Neuronal stem cell (in vitro differentiated cells): ENCODE data around the gene APOBEC3A.
A peak's percentile ranks its signal among the peaks of the same experiment; 100 is the strongest.

Experiments
- DNase-seq: peaks from one replicate; pipeline ENCODE4 v3.0.0-alpha.2; 2013; ENCODE audit warnings: low spot score
- H2AFZ ChIP-seq: one replicate; pipeline ENCODE4 v1.6.1; 2013; ENCODE audit warnings: mild to moderate bottlenecking, low read length, inconsistent platforms
- H2AK5ac ChIP-seq: 2 replicates; pipeline ENCODE4 v1.6.1; 2013; ENCODE audit warnings: low read depth, mild to moderate bottlenecking, inconsistent platforms, low read length, moderate library complexity, mixed read lengths
- H2BK120ac ChIP-seq: 2 replicates; pipeline ENCODE4 v1.6.1; 2013; ENCODE audit warnings: low read depth, mild to moderate bottlenecking, inconsistent platforms, low read length, moderate library complexity, mixed read lengths
- H2BK12ac ChIP-seq: one replicate; pipeline ENCODE4 v1.6.1; 2013; ENCODE audit warnings: low read length, inconsistent platforms
- H2BK15ac ChIP-seq: 2 replicates; pipeline ENCODE4 v1.6.1; 2013; ENCODE audit warnings: mild to moderate bottlenecking, low read length, inconsistent platforms, mixed read lengths
- H2BK5ac ChIP-seq: one replicate; pipeline ENCODE4 v1.6.1; 2013; ENCODE audit warnings: inconsistent platforms, mild to moderate bottlenecking, low read length, moderate library complexity
- H3K14ac ChIP-seq: one replicate; pipeline ENCODE4 v1.6.1; 2013; ENCODE audit warnings: low read length, inconsistent platforms
- H3K18ac ChIP-seq: 2 replicates; pipeline ENCODE4 v1.6.1; 2013; ENCODE audit warnings: low read length, inconsistent platforms
- H3K23ac ChIP-seq: 2 replicates; pipeline ENCODE4 v1.6.1; 2013; ENCODE audit warnings: low read depth, mild to moderate bottlenecking, mixed read lengths, low read length, inconsistent platforms; ENCODE audit not compliant: poor library complexity
- H3K27ac ChIP-seq: replicated peaks from 3 replicates; pipeline ENCODE4 v1.5.1; 2013; ENCODE audit warnings: low read length, inconsistent platforms
- H3K27me3 ChIP-seq, 3 experiments: 2 replicates each; pipeline ENCODE4 v1.6.1; 2013; ENCODE audit warnings: low read length in 3 of 3, mild to moderate bottlenecking in 2 of 3, inconsistent platforms in 1 of 3, low read depth in 1 of 3, mixed read lengths in 1 of 3, moderate library complexity in 1 of 3; ENCODE audit not compliant: control insufficient read depth in 3 of 3, insufficient read depth in 3 of 3
- H3K36me3 ChIP-seq, 2 donors: replicated peaks in 1 of 2; 2 replicates each; pipeline ENCODE4 v1.6.1; 2013; ENCODE audit warnings: low read length in 2 of 2; ENCODE audit not compliant: control insufficient read depth in 2 of 2, insufficient read depth in 2 of 2
- H3K4ac ChIP-seq: 2 replicates; pipeline ENCODE4 v1.6.1; 2013; ENCODE audit warnings: inconsistent platforms, mild to moderate bottlenecking, low read length, moderate library complexity
- H3K4me1 ChIP-seq, 2 donors: 1 replicate in 1 of 2; 2 replicates in 1 of 2; pipeline ENCODE4 v1.6.1; 2013; ENCODE audit warnings: low read length in 2 of 2, low read depth in 1 of 2; ENCODE audit not compliant: control insufficient read depth in 2 of 2, insufficient read depth in 1 of 2
- H3K4me2 ChIP-seq: one replicate; pipeline ENCODE4 v1.6.1; 2013; ENCODE audit warnings: mild to moderate bottlenecking, low read length, inconsistent platforms; ENCODE audit not compliant: insufficient read depth, poor library complexity, severe bottlenecking
- H3K4me3 ChIP-seq, 2 donors: 2 replicates each; pipeline ENCODE4 v1.5.1; 2013; ENCODE audit warnings: low read length in 2 of 2, mild to moderate bottlenecking in 2 of 2, inconsistent platforms in 1 of 2, moderate library complexity in 1 of 2
- H3K79me1 ChIP-seq: one replicate; pipeline ENCODE4 v1.6.1; 2013; ENCODE audit warnings: low read depth, mild to moderate bottlenecking, inconsistent platforms, low read length, moderate library complexity
- H3K9ac ChIP-seq: one replicate; pipeline ENCODE4 v1.6.1; 2013; ENCODE audit warnings: mild to moderate bottlenecking, low read depth, low read length, inconsistent platforms; ENCODE audit not compliant: poor library complexity
- H3K9me3 ChIP-seq, 2 donors: replicated peaks in 1 of 2; 2 replicates each; pipeline versions ENCODE3 to v1.6.1; 2013; ENCODE audit warnings: low read length in 2 of 2, mild to moderate bottlenecking in 2 of 2, inconsistent platforms in 1 of 2, low read depth in 1 of 2, mixed read lengths in 1 of 2, moderate library complexity in 1 of 2; ENCODE audit not compliant: control insufficient read depth in 2 of 2, insufficient read depth in 1 of 2
- H4K8ac ChIP-seq: one replicate; pipeline ENCODE4 v1.6.1; 2013; ENCODE audit warnings: low read depth, mild to moderate bottlenecking, inconsistent platforms, low read length, moderate library complexity
- H4K91ac ChIP-seq: one replicate; pipeline ENCODE4 v1.6.1; 2013; ENCODE audit warnings: low read length, low read depth, mild to moderate bottlenecking, inconsistent platforms; ENCODE audit not compliant: poor library complexity
- WGBS, 2 donors: extraction: QIAGEN DNeasy Blood & Tissue Kit; methylation state at CpG; one replicate each; pipeline ENCODE4 v1.1.7; 2013; ENCODE audit warnings: missing lambda C conversion rate in 2 of 2, mixed read lengths in 1 of 2; ENCODE audit not compliant: insufficient read length in 2 of 2, insufficient replicate concordance in 1 of 2; ENCODE audit errors: extremely low coverage in 2 of 2; 5-methylcytosine and 5-hydroxymethylcytosine counted together

Gene APOBEC3A

GRCh38 chr22:38921120-38921519, 36.3 kb upstream of the APOBEC3A start:
- no peaks in the 10 kb centered on the region for H3K36me3 ChIP-seq
- no peaks in the 10 kb centered on the region for H3K79me1 ChIP-seq
- H3K14ac ChIP-seq: no peak overlapping the region
- H3K27me3 ChIP-seq: peaks cover 0 to 51% (median 0%) of the 10 kb centered on the region in 3 experiments
- no peak overlapping the region for H2BK12ac ChIP-seq
- no peak overlapping the region for H2BK5ac ChIP-seq
- H3K9ac ChIP-seq: no peak overlapping the region
- H3K4me3 ChIP-seq: no peak overlapping the region
- no peak overlapping the region for H4K8ac ChIP-seq
- H3K27ac ChIP-seq: no peak overlapping the region
- H3K4ac ChIP-seq: no peak overlapping the region
- no peak for DNase-seq
- H2AK5ac ChIP-seq: no peak overlapping the region
- no peak overlapping the region for H2AFZ ChIP-seq
- WGBS, 2 donors: no CpG with 5 or more reads among the region's 6 CpGs
- H3K18ac ChIP-seq: no peak overlapping the region
- no peak overlapping the region for H2BK15ac ChIP-seq
- peaks cover 0 to 2% of the 10 kb centered on the region in 2 donors for H3K4me1 ChIP-seq
- H3K4me2 ChIP-seq: no peak overlapping the region
- H3K9me3 ChIP-seq: no peaks in the 10 kb centered on the region
- H2BK120ac ChIP-seq: no peak overlapping the region
- no peak overlapping the region for H3K23ac ChIP-seq
- no peak overlapping the region for H4K91ac ChIP-seq

GRCh38 chr22:38921806-38922205, 35.6 kb upstream of the APOBEC3A start:
- Histone ChIP-seq H3K79me1 (no peaks in the 10 kb centered on the region), H3K23ac (no peak overlapping the region), H4K8ac (no peak overlapping the region), H3K4me3 (no peak overlapping the region), H3K4ac (no peak overlapping the region), H3K4me2 (no peak overlapping the region), H2BK12ac (no peak overlapping the region), H3K36me3 (no peaks in the 10 kb centered on the region), H2BK120ac (no peak overlapping the region), H4K91ac (no peak overlapping the region), H3K9ac (no peak overlapping the region), H3K4me1 (peaks cover 0 to 2% of the 10 kb centered on the region in 2 donors), H2AFZ (no peak overlapping the region), H3K18ac (no peak overlapping the region), H2BK15ac (no peak overlapping the region), H2AK5ac (no peak overlapping the region), H3K27ac (no peak overlapping the region), H3K14ac (no peak overlapping the region), H3K27me3 (peaks cover 0 to 48% (median 0%) of the 10 kb centered on the region in 3 experiments), H3K9me3 (no peaks in the 10 kb centered on the region), H2BK5ac (no peak overlapping the region)
- no CpG with 5 or more reads among the region's 4 CpGs for WGBS, 2 donors
- no peak for DNase-seq

GRCh38 chr22:38923463-38924346, 33.7 kb upstream of the APOBEC3A start:
- no peak for DNase-seq

GRCh38 chr22:38924347-38924952, 33.0 kb upstream of the APOBEC3A start:
- Histone ChIP-seq H2BK15ac (no peak overlapping the region), H4K91ac (no peak overlapping the region), H3K27me3 (peaks cover 0 to 55% (median 0%) of the 10 kb centered on the region in 3 experiments), H3K79me1 (no peaks in the 10 kb centered on the region), H2BK12ac (no peak overlapping the region), H4K8ac (no peak overlapping the region), H3K4me2 (no peak overlapping the region), H3K18ac (no peak overlapping the region), H3K9ac (no peak overlapping the region), H3K27ac (no peak overlapping the region), H2BK5ac (no peak overlapping the region), H3K4me3 (no peak overlapping the region), H2BK120ac (no peak overlapping the region), H3K23ac (no peak overlapping the region), H2AK5ac (no peak overlapping the region), H3K4ac (no peak overlapping the region), H3K4me1 (peaks cover 0 to 4% of the 10 kb centered on the region in 2 donors), H2AFZ (peak overlapping the region; percentile 64), H3K14ac (no peak overlapping the region), H3K36me3 (no peaks in the 10 kb centered on the region), H3K9me3 (no peaks in the 10 kb centered on the region)
- WGBS, 2 donors: no CpG with 5 or more reads among the region's 9 CpGs
- DNase-seq: no peak

More at GRCh38 chr22:38923463-38924346, 33.7 kb upstream of the APOBEC3A start:
- Histone ChIP-seq H2AK5ac (no peak overlapping the region), H3K9me3 (no peaks in the 10 kb centered on the region), H3K27ac (no peak overlapping the region), H3K4me2 (no peak overlapping the region), H2BK5ac (no peak overlapping the region), H3K79me1 (no peaks in the 10 kb centered on the region), H3K4me1 (peaks cover 0 to 4% of the 10 kb centered on the region in 2 donors), H2BK12ac (no peak overlapping the region), H3K23ac (peak overlapping the region; percentile 46), H3K18ac (no peak overlapping the region), H2BK15ac (no peak overlapping the region), H2AFZ (peak overlapping the region; percentile 64), H3K4me3 (no peak overlapping the region), H2BK120ac (no peak overlapping the region), H3K27me3 (peaks cover 0 to 55% (median 0%) of the 10 kb centered on the region in 3 experiments), H4K91ac (no peak overlapping the region), H3K9ac (peak overlapping the region; percentile 8), H3K4ac (no peak overlapping the region), H3K36me3 (no peaks in the 10 kb centered on the region), H4K8ac (no peak overlapping the region), H3K14ac (no peak overlapping the region)
- WGBS, 2 donors: no CpG with 5 or more reads among the region's 10 CpGs
